Subcutaneous adipose tissue (tissue), 4 donors: Measurements from ENCODE around the gene FAM20C. TPM values are rescaled to one million over a fixed set of nuclear protein-coding genes. Genes with fewer than 3 reads are reported as not detected.

Experiments used
- CTCF ChIP-seq: fragments of 450-650 bp; IDR thresholded peaks from one replicate; pipeline ENCODE4 v1.5.1; 2016; ENCODE audit warnings: low read depth, mild to moderate bottlenecking, control low read depth, antibody characterized with exemption, moderate library complexity
- total RNA-seq, 4 donors: library from RNA; depleted of rRNA; stranded (reverse); fragments of >200 nt; gene quantifications; one replicate each; pipeline ENCODE4 v1.1.0, GENCODE V29; 2016

FAM20C gene
- total RNA-seq, 4 donors from 2014 or later, result 21.0 to 82.5 (median 35.6) TPM

GRCh38 chr7:255038-255435 lies 62.7 kb downstream of the FAM20C start:
- TF ChIP-seq CTCF, result no peak

DNA sequence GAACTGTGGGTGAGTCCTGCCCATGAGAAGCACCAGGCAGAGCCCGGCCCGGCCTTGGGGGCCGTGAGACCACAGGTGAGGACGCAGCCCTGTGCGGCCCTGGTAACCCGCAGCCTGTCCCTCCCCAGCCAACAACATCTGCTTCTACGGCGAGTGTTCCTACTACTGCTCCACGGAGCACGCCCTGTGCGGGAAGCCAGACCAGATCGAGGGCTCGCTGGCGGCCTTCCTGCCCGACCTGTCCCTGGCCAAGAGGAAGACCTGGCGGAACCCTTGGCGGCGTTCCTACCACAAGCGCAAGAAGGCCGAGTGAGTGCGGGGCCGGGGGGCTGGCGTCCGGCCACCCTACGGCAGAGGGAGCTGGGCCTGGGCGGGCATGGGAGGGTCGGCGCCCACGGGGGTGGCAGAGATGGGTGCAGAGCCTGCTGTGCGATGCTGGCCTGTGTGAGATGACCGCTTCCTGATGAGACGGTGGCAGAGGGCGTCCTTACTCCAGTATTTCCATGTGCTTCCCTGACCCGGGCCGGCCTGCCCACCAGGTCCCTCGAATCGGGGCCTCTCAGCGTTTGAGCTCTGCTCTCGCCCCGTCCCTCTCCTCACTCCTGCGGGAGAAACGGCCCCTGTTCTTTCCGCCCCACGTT lies 63.5 kb downstream of the FAM20C start:
- TF ChIP-seq CTCF, result no peak

DNA sequence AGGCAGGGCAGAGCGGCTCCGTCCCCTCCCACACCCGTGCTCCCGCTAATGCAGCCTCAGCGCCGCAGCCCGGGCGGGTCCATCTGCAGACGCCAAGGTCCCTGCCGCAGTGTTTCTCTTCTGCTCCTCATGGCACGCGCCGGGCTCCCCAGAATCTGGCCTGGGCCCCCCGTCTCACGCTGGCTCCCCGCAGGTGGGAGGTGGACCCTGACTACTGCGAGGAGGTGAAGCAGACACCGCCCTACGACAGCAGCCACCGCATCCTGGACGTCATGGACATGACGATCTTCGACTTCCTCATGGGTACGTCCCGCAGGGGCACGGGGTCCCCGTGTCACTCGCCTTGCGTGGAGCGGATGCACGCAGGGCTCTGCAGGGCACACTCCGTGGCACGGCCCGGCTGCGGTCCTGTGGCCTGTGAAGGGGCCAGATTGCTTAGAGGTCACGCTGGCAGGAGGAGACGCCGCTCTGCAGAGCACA lies 64.1 kb downstream of the FAM20C start:
- no peak for TF ChIP-seq CTCF

DNA sequence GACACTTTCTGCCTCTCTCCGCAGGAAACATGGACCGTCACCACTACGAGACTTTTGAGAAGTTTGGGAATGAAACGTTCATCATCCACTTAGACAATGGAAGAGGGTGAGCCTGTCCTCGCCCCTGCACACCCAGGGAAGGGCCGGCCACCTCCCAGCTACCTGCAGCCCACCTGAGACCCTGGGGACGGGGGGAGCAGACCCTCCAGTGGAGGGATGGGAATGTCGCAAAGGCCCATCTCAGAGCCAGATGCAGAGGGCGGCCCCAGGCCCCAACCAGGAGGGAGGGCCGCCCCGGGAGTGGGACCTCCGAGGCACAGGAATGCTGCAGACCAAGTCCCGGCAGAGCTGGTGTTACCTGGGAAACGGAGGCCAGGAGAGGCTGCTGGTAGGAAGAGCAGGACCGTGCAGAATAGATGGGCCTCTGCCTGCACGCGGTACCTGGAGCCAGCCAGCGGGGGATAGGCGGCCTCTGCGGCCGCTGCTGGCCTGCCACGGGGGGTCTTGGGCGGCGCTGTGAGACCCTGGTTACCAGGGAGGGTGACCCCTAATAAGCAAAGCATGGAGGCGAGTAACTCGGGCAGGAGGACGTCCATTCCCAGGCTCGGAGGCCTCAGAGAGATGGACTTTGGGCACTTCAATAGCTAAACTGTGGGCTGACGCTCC lies 64.7 kb downstream of the FAM20C start:
- TF ChIP-seq CTCF, result no peak

- TF ChIP-seq CTCF, result no peak
These were observed 65.2 kb downstream of the FAM20C start for GRCh38 chr7:257647-257992.

GRCh38 chr7:258476-259190 lies 66.3 kb downstream of the FAM20C start:
- no peak for TF ChIP-seq CTCF

GRCh38 chr7:259191-259505 lies 66.8 kb downstream of the FAM20C start:
- no peak for TF ChIP-seq CTCF
